IMR-90 (cell line): ENCODE results near the gene PCMTD2. TPM values are rescaled to one million over a fixed set of nuclear protein-coding genes. Genes with fewer than 3 reads are reported as not detected.

ENCODE experiments used
- ATAC-seq: fragments of 200-7000 bp; cut with Tn5 transposase; 2 replicates; pipeline ENCODE4 v1.9.1; 2020; ENCODE audit warnings: low read depth, mild to moderate bottlenecking, moderate library complexity
- BruUV-seq: library from RNA; stranded (reverse); fragments of 400-500 nt; replicated peaks from 2 replicates; lab custom pipeline; 2021; lab: Mats Ljungman, UMichigan
- CTCF ChIA-PET: fragments of 300-600 bp; formaldehyde crosslinking; extraction: SDS; loops from one replicate; lab custom pipeline; 2021; ENCODE audit warnings: antibody characterized with exemption; lab: Yijun Ruan, JAX
- POLR2A ChIA-PET: fragments of 300-600 bp; sonication (Branson Sonifier 250); formaldehyde crosslinking; loops from one replicate; lab custom pipeline; 2022; ENCODE audit warnings: antibody characterized with exemption; ENCODE audit not compliant: unreplicated experiment; lab: Charles Lee
- DNase-seq: peaks from one replicate; pipeline ENCODE4 v3.0.0; 2013
- H2AFZ ChIP-seq: replicated peaks from 2 replicates; pipeline ENCODE3; 2013; ENCODE audit warnings: low read length, mild to moderate bottlenecking; ENCODE audit not compliant: poor library complexity
- H2AK5ac ChIP-seq: 2 replicates; pipeline ENCODE4 v1.6.1; 2013; ENCODE audit warnings: low read depth, low read length, inconsistent platforms
- H2AK9ac ChIP-seq: replicated peaks from 2 replicates; pipeline ENCODE3; 2013; ENCODE audit warnings: mild to moderate bottlenecking, low read depth, low read length, moderate library complexity; ENCODE audit not compliant: poor library complexity
- H2BK120ac ChIP-seq: 2 replicates; pipeline ENCODE4 v1.6.1; 2013; ENCODE audit warnings: low read depth, low read length, inconsistent platforms
- H2BK15ac ChIP-seq: 3 replicates; pipeline ENCODE4 v1.6.1; 2013; ENCODE audit warnings: low read depth, low read length, inconsistent platforms
- H2BK20ac ChIP-seq: 2 replicates; pipeline ENCODE4 v1.6.1; 2013; ENCODE audit warnings: low read depth, mild to moderate bottlenecking, inconsistent platforms, low read length, moderate library complexity
- H2BK5ac ChIP-seq: 2 replicates; pipeline ENCODE4 v1.6.1; 2013; ENCODE audit warnings: mild to moderate bottlenecking, low read depth, low read length, inconsistent platforms; ENCODE audit not compliant: poor library complexity, severe bottlenecking
- H3K14ac ChIP-seq: replicated peaks from 2 replicates; pipeline ENCODE4 v1.6.1; 2013; ENCODE audit warnings: low read depth, low read length, inconsistent platforms
- H3K18ac ChIP-seq: 2 replicates; pipeline ENCODE4 v1.6.1; 2013; ENCODE audit warnings: low read depth, low read length, control low read depth
- H3K23ac ChIP-seq: 2 replicates; pipeline ENCODE4 v1.6.1; 2013; ENCODE audit warnings: low read depth, low read length, inconsistent platforms
- H3K27ac ChIP-seq: 2 replicates; pipeline ENCODE4 v1.5.1; 2013; ENCODE audit warnings: mild to moderate bottlenecking, control low read depth, low read length; ENCODE audit not compliant: insufficient read depth
- H3K27me3 ChIP-seq: 2 replicates; pipeline ENCODE4 v1.6.1; 2013; ENCODE audit warnings: low read length; ENCODE audit not compliant: control insufficient read depth, insufficient read depth
- H3K36me3 ChIP-seq: 2 replicates; pipeline ENCODE4 v1.6.1; 2013; ENCODE audit warnings: low read length, mixed read lengths; ENCODE audit not compliant: control insufficient read depth, insufficient read depth
- H3K4ac ChIP-seq: 2 replicates; pipeline ENCODE4 v1.6.1; 2013; ENCODE audit warnings: low read depth, low read length, inconsistent platforms
- H3K4me1 ChIP-seq: 2 replicates; pipeline ENCODE4 v1.6.1; 2013; ENCODE audit warnings: low read length, mixed read lengths; ENCODE audit not compliant: control insufficient read depth, insufficient read depth
- H3K4me2 ChIP-seq: 2 replicates; pipeline ENCODE4 v1.6.1; 2013; ENCODE audit warnings: low read depth, mild to moderate bottlenecking, control low read depth, low read length, moderate library complexity
- H3K4me3 ChIP-seq: 2 replicates; pipeline ENCODE4 v1.5.1; 2013; ENCODE audit warnings: low read depth, mild to moderate bottlenecking, control low read depth, low read length, moderate library complexity; ENCODE audit not compliant: insufficient read depth
- H3K56ac ChIP-seq: 2 replicates; pipeline ENCODE4 v1.6.1; 2013; ENCODE audit warnings: low read length, inconsistent platforms; ENCODE audit not compliant: insufficient read depth; ENCODE audit errors: extremely low read depth
- H3K79me1 ChIP-seq, 2 experiments: 2 replicates each; pipeline ENCODE4 v1.6.1; 2013; ENCODE audit warnings: low read length in 2 of 2, inconsistent platforms in 1 of 2, low read depth in 1 of 2
- H3K9ac ChIP-seq: 2 replicates; pipeline ENCODE4 v1.6.1; 2013; ENCODE audit warnings: low read depth, low read length, control low read depth
- H3K9me1 ChIP-seq: 2 replicates; pipeline ENCODE4 v1.6.1; 2013; ENCODE audit warnings: low read length, inconsistent platforms; ENCODE audit not compliant: insufficient read depth
- H3K9me3 ChIP-seq: 2 replicates; pipeline ENCODE4 v1.6.1; 2013; ENCODE audit warnings: low read length; ENCODE audit not compliant: control insufficient read depth, insufficient read depth
- H4K20me1 ChIP-seq: 2 replicates; pipeline ENCODE4 v1.6.1; 2013; ENCODE audit warnings: low read length, inconsistent platforms; ENCODE audit not compliant: insufficient read depth
- H4K5ac ChIP-seq: 2 replicates; pipeline ENCODE4 v1.6.1; 2013; ENCODE audit warnings: mild to moderate bottlenecking, low read depth, low read length, control low read depth
- H4K8ac ChIP-seq, 2 experiments: 2 replicates each; pipeline ENCODE4 v1.6.1; 2013; ENCODE audit warnings: low read depth in 2 of 2, low read length in 2 of 2, control low read depth in 1 of 2, inconsistent platforms in 1 of 2
- H4K91ac ChIP-seq: 2 replicates; pipeline ENCODE4 v1.6.1; 2013; ENCODE audit warnings: low read depth, low read length, inconsistent platforms; ENCODE audit not compliant: insufficient read depth
- BHLHE40 ChIP-seq: fragments of 150-350 bp; IDR thresholded peaks from 2 replicates; pipeline ENCODE4 v1.6.1; 2016; ENCODE audit warnings: mild to moderate bottlenecking, low read depth, low read length
- CEBPB ChIP-seq: IDR thresholded peaks from 2 replicates; pipeline ENCODE4 v1.6.1; 2012; ENCODE audit warnings: low read depth, low read length, improper control_type of control experiment
- CHD1 ChIP-seq: IDR thresholded peaks from 2 replicates; pipeline ENCODE4 v1.6.1; 2012; ENCODE audit warnings: low read depth, low read length, improper control_type of control experiment
- FOS ChIP-seq: fragments of 150-350 bp; IDR thresholded peaks from 2 replicates; pipeline ENCODE4 v1.6.1; 2016; ENCODE audit warnings: low read depth, low read length
- MAFK ChIP-seq: IDR thresholded peaks from 2 replicates; pipeline ENCODE4 v1.6.1; 2012; ENCODE audit warnings: low read depth, low read length, improper control_type of control experiment
- MAZ ChIP-seq: IDR thresholded peaks from 2 replicates; pipeline ENCODE4 v1.6.1; 2012; ENCODE audit warnings: low read depth, mild to moderate bottlenecking, low read length, improper control_type of control experiment, moderate library complexity, borderline replicate concordance
- MXI1 ChIP-seq: IDR thresholded peaks from 2 replicates; pipeline ENCODE4 v1.6.1; 2012; ENCODE audit warnings: low read depth, mild to moderate bottlenecking, low read length, moderate library complexity, borderline replicate concordance
- NFE2L2 ChIP-seq: fragments of 150-350 bp; IDR thresholded peaks from 2 replicates; pipeline ENCODE4 v1.6.1; 2016; ENCODE audit warnings: low read depth, mild to moderate bottlenecking, low read length
- POLR2A ChIP-seq: IDR thresholded peaks from 2 replicates; pipeline ENCODE4 v1.6.1; 2012; ENCODE audit warnings: mild to moderate bottlenecking, low read depth, low read length
- RAD21 ChIP-seq: IDR thresholded peaks from 2 replicates; pipeline ENCODE4 v1.6.1; 2012; ENCODE audit warnings: low read length, improper control_type of control experiment
- RCOR1 ChIP-seq: IDR thresholded peaks from 2 replicates; pipeline ENCODE4 v1.6.1; 2012; ENCODE audit warnings: mild to moderate bottlenecking, low read length, improper control_type of control experiment; ENCODE audit not compliant: insufficient replicate concordance
- RFX5 ChIP-seq: IDR thresholded peaks from 2 replicates; pipeline ENCODE4 v1.8.0; 2012; ENCODE audit warnings: low read depth, mild to moderate bottlenecking, low read length, moderate library complexity
- SMC3 ChIP-seq: fragments of 150-350 bp; IDR thresholded peaks from 2 replicates; pipeline ENCODE4 v1.6.1; 2016; ENCODE audit warnings: low read depth, mild to moderate bottlenecking, antibody characterized with exemption, low read length, moderate library complexity
- WGBS, 2 experiments: methylation state at CpG; one replicate each; pipeline versions ENCODE4 v1.1.5 to v1.1.7; 2013; ENCODE audit warnings: missing lambda C conversion rate in 2 of 2; ENCODE audit not compliant: insufficient read length in 1 of 2; ENCODE audit errors: extremely low coverage in 2 of 2; 5-methylcytosine and 5-hydroxymethylcytosine counted together
- dilution Hi-C: fragments of 300-500 bp; cut with HindIII; formaldehyde crosslinking; loops from one replicate; pipeline ENCODE4 v1.14.3; 2018; ENCODE audit warnings: low sequenced_read_pairs; ENCODE audit not compliant: unreplicated experiment
- in situ Hi-C: fragments of 300-500 bp; cut with MboI; formaldehyde crosslinking; loops from 3 replicates; pipeline ENCODE4 v1.14.3; 2019; ENCODE audit warnings: low sequenced_read_pairs, inconsistent platforms, mixed read lengths
- intact Hi-C: fragments of 100-400 bp; cut with micrococcal nuclease; formaldehyde crosslinking; loops from 2 replicates; pipeline ENCODE4 v1.10.0; 2022
- polyA plus RNA-seq, 3 experiments: library from polyadenylated mRNA; depleted of rRNA; stranded (reverse); fragments of >200 nt; gene quantifications; 2 replicates each; pipeline ENCODE4 v1.2.3, GENCODE V29; 2012; ENCODE audit warnings: low replicate concordance in 1 of 3
- total RNA-seq: library from RNA; depleted of rRNA; stranded (reverse); fragments of >200 nt; gene quantifications from 2 replicates; pipeline ENCODE4 v1.2.3, GENCODE V29; 2012
- TF ChIP-seq, protein P1 (sequence below): conservative IDR thresholded peaks from 2 replicates; pipeline ENCODE4 v1.5.1; 2012; ENCODE audit warnings: mild to moderate bottlenecking, low read depth, low read length, improper control_type of control experiment
- TF ChIP-seq, protein P2 (sequence below): fragments of 150-350 bp; IDR thresholded peaks from 2 replicates; pipeline ENCODE4 v1.6.1; 2017; ENCODE audit warnings: mild to moderate bottlenecking, antibody characterized with exemption, low read length, low read depth
- TF ChIP-seq, protein P3 (sequence below): fragments of 150-350 bp; IDR thresholded peaks from 2 replicates; pipeline ENCODE4 v1.6.1; 2016; ENCODE audit warnings: low read depth, mild to moderate bottlenecking, low read length, moderate library complexity, borderline replicate concordance

Gene PCMTD2
- total and polyA plus RNA-seq, 2 of the 4 experiments (the other 2 are of a cell fraction), result 23.6 to 28.3 TPM

DNA sequence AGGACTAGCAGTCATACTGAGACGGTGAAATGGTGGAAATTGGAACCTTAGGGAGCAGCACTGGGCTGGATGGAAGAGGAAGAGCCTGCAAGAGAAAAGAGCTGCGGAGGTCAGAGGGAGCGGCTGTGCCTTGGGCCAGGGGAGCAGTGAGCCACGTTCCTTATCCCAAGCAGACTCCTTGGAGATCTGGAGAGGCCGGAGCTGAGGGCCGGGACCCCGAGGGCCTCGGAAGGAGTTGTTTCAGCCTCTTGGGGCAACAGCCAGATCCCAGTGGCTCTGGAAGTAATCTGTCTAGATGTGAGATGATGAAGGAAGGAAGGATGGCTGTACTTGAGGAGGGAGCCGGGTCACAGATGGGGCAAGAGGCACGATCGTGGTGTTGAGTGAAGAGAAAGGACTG, 16.1 kb downstream of the PCMTD2 start:
- TF ChIP-seq RFX5, result no peak
- TF ChIP-seq RCOR1, result no peak
- TF ChIP-seq, protein P1, sequence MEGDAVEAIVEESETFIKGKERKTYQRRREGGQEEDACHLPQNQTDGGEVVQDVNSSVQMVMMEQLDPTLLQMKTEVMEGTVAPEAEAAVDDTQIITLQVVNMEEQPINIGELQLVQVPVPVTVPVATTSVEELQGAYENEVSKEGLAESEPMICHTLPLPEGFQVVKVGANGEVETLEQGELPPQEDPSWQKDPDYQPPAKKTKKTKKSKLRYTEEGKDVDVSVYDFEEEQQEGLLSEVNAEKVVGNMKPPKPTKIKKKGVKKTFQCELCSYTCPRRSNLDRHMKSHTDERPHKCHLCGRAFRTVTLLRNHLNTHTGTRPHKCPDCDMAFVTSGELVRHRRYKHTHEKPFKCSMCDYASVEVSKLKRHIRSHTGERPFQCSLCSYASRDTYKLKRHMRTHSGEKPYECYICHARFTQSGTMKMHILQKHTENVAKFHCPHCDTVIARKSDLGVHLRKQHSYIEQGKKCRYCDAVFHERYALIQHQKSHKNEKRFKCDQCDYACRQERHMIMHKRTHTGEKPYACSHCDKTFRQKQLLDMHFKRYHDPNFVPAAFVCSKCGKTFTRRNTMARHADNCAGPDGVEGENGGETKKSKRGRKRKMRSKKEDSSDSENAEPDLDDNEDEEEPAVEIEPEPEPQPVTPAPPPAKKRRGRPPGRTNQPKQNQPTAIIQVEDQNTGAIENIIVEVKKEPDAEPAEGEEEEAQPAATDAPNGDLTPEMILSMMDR, result no peak
- TF ChIP-seq BHLHE40, result no peak
- no peak for TF ChIP-seq NFE2L2
- no peak for TF ChIP-seq CHD1
- TF ChIP-seq RAD21, result no peak
- TF ChIP-seq, protein P2, sequence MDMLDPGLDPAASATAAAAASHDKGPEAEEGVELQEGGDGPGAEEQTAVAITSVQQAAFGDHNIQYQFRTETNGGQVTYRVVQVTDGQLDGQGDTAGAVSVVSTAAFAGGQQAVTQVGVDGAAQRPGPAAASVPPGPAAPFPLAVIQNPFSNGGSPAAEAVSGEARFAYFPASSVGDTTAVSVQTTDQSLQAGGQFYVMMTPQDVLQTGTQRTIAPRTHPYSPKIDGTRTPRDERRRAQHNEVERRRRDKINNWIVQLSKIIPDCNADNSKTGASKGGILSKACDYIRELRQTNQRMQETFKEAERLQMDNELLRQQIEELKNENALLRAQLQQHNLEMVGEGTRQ, result no peak
- no peak for TF ChIP-seq SMC3
- no peak for TF ChIP-seq POLR2A
- TF ChIP-seq, protein P3, sequence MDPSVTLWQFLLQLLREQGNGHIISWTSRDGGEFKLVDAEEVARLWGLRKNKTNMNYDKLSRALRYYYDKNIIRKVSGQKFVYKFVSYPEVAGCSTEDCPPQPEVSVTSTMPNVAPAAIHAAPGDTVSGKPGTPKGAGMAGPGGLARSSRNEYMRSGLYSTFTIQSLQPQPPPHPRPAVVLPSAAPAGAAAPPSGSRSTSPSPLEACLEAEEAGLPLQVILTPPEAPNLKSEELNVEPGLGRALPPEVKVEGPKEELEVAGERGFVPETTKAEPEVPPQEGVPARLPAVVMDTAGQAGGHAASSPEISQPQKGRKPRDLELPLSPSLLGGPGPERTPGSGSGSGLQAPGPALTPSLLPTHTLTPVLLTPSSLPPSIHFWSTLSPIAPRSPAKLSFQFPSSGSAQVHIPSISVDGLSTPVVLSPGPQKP, result no peak
- no peak for TF ChIP-seq MAFK
- no peak for TF ChIP-seq CEBPB
- TF ChIP-seq FOS, result no peak
- no peak for TF ChIP-seq MXI1
- TF ChIP-seq MAZ, result no peak
- H3K56ac ChIP-seq, result no peak overlapping the region
- H3K9ac ChIP-seq, result no peak overlapping the region
- 0 out of 2 replicates have a peak, but pooled peaks cover 9% of the 10 kb centered on the region for H4K20me1 ChIP-seq
- CTCF ChIA-PET, result no interaction called here
- H2AK9ac ChIP-seq, result no peak overlapping the region
- no peaks in the 10 kb centered on the region for H3K4me1 ChIP-seq
- H2BK120ac ChIP-seq, result no peak overlapping the region
- no peak overlapping the region for H3K23ac ChIP-seq
- no peak overlapping the region for H2AK5ac ChIP-seq
- no peak overlapping the region for H2BK15ac ChIP-seq
- H4K91ac ChIP-seq, result no peak overlapping the region
- H2BK5ac ChIP-seq, result no peak overlapping the region
- no peaks in the 10 kb centered on the region for H3K27me3 ChIP-seq
- no peak overlapping the region for H3K4me3 ChIP-seq
- H3K9me3 ChIP-seq, result no peaks in the 10 kb centered on the region
- H2BK20ac ChIP-seq, result no peak overlapping the region
- DNase-seq (no peak), ATAC-seq (no peak)
- intact Hi-C loops (no loop called here), dilution Hi-C loops (no loop called here), in situ Hi-C loops (no loop called here)
- no TSS peak for BruUV-seq
- no peak overlapping the region for H4K5ac ChIP-seq
- WGBS, 2 experiments, result 88% methylated on average over 8 of the region's 11 CpGs; no CpG with 5 or more reads in 1 of the 2 experiments
- H3K18ac ChIP-seq, result no peak overlapping the region
- H3K79me1 ChIP-seq, result peaks cover 9 to 15% of the 10 kb centered on the region in 2 experiments; a peak in 3 of 4 replicates
- H3K14ac ChIP-seq, result no peak overlapping the region
- no peak overlapping the region for H2AFZ ChIP-seq
- no peak overlapping the region for H4K8ac ChIP-seq
- H3K4me2 ChIP-seq, result no peak overlapping the region
- no peak overlapping the region for H3K4ac ChIP-seq
- no peak overlapping the region for H3K27ac ChIP-seq
- peaks cover 10% of the 10 kb centered on the region for H3K9me1 ChIP-seq
- POLR2A ChIA-PET, result no interaction called here
- H3K36me3 ChIP-seq, result peaks cover 14% of the 10 kb centered on the region
